DMS114 treated with DMSO at 0.1 percent for 48 hours (cell line): ENCODE results near the gene ZNF787.

Experiments
- DNase-seq: peaks from one replicate; lab custom pipeline; 2025; ENCODE audit not compliant: unreplicated experiment; lab: John Stamatoyannopoulos, UW

ZNF787 gene

GRCh38 chr19:56123266-56123891, 2.3 kb upstream of the ZNF787 start:
- DNase-seq: no peak

GRCh38 chr19:56120371-56121179, 520 bp downstream of the ZNF787 start:
- no peak for DNase-seq

- no peak for DNase-seq
Observed at GRCh38 chr19:56120002-56120370, 1.1 kb downstream of the ZNF787 start.

- DNase-seq: no peak
Observed at GRCh38 chr19:56119582-56119978, 1.5 kb downstream of the ZNF787 start.

GRCh38 chr19:56118666-56119581, 2.2 kb downstream of the ZNF787 start:
- DNase-seq: no peak

GRCh38 chr19:56117889-56118288, 3.2 kb downstream of the ZNF787 start:
- no peak for DNase-seq

GRCh38 chr19:56117376-56117884, 3.7 kb downstream of the ZNF787 start:
- no peak for DNase-seq

GRCh38 chr19:56116606-56117005, 4.5 kb downstream of the ZNF787 start:
- no peak for DNase-seq

- DNase-seq: no peak
Observed at GRCh38 chr19:56115490-56115889, 5.6 kb downstream of the ZNF787 start.

GRCh38 chr19:56114778-56115110, 6.4 kb downstream of the ZNF787 start:
- DNase-seq: no peak

- DNase-seq: no peak
Observed at GRCh38 chr19:56114051-56114777, 6.9 kb downstream of the ZNF787 start.

GRCh38 chr19:56113074-56113632, 7.9 kb downstream of the ZNF787 start:
- no peak for DNase-seq

GRCh38 chr19:56112313-56112709, 8.8 kb downstream of the ZNF787 start:
- DNase-seq: no peak

- no peak for DNase-seq
Observed at GRCh38 chr19:56111601-56112312, 9.3 kb downstream of the ZNF787 start.

- no peak for DNase-seq
Observed at GRCh38 chr19:56110515-56111448, 10.3 kb downstream of the ZNF787 start.

- DNase-seq: no peak
Observed at GRCh38 chr19:56109226-56109625, 11.9 kb downstream of the ZNF787 start.

- DNase-seq: no peak
Observed at GRCh38 chr19:56108447-56109195, 12.5 kb downstream of the ZNF787 start.
